Stimulated activated CD4-positive, alpha-beta T cell treated with anti-CD3 and anti-CD28 coated beads, TNF-alpha, amount 100 ng/mL, for 4 hours (primary cell): ENCODE data around the gene AASS.

Experiments
- DNase-seq, 3 experiments: peaks; one replicate each; pipeline ENCODE4 v3.0.0-alpha.2; 2020; ENCODE audit warnings: low read depth in 3 of 3

Gene AASS

DNA sequence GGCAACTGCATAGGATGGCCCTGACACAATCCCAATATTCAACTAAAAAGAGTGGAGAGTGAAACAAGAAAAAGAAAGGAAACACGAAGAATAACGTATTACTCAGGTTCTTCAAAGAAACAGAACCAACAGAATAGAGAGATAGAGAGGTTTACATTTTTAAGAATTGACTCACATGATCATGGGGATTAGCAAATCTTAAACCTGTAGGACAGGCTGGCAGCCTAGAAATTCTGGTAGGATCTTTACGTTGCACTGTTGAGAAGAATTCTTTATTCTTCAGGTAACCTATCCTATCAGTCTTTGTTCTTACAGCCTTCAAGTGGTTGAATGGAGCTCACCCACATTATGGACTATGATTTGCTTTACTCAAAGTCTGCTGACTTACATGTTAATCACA lies 103.9 kb downstream of the AASS start:
- DNase-seq, result no peak

DNA sequence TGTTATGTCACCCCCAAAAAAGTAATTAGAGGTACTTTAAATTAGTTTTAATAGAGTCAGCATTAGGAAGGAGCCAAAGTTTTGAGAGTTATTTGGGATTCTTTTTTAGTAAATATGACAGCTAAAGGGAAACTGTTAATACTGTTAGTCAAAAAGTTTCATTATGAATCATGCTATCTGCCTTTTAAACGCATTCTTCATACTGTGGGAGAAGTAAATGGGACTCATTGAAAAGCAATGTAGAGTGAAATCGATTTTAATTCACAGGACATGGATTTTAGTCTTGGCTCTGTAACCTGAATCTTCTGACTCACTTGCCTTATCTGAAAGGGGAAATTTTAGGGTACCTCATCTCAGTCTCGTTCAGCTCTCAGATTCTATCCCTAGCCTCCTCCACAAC lies 105.1 kb downstream of the AASS start:
- no peak for DNase-seq

DNA sequence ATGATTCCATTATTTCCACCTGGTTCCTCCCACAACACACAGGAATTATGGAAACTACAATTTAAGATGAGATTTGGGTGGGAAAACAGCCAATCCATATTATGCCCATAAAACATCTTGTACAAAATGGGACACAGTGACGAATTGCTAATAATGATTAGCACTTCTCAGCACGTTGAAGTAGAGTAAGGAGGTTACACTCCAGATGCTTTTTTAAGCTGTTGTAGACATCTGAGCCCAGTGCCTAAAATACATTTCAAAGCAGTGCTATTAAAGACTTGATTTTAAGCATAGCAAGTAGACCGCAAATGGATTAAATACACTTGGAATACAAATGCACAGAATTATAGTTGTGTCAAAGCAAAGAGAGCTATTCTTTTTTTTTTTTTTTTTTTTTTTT lies 105.9 kb downstream of the AASS start:
- DNase-seq, result no peak

DNA sequence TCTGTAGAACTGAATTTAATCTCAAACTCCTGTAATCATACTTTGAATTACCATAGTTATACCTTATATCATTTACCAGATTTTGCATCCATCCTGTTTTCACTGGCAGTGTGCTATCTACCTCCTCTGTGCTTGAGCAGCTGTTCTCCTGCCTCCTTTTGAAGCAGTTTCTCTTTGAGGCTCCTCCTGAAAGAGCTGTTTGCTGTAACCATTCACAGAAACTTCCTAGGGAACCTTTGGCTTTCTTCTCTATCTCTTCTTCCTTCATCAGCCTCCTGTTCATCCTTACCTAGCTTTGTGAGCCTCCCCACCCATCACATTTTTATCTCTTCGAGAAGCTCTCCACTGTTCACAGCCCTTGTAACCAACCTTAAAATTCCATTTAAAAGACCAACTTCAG lies 108.2 kb downstream of the AASS start:
- no peak for DNase-seq

DNA sequence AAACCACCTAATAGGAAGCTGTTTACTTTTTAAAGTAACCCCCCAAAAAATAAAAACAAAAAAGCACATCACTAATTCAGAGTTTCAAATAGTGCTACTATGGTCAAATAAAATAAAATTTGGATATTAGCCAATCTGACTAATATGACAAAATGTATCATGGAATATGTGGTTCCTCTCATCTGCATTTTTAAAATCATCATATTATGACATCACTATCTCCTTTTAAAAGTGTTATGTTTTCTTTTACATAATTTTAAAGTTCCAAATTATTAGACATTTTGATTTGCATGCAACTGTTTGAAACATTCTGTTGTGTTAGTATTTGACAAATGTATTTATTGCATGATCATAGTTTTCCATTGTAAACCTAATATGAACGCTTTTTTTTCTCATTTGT lies 110.4 kb downstream of the AASS start:
- DNase-seq, result no peak

DNA sequence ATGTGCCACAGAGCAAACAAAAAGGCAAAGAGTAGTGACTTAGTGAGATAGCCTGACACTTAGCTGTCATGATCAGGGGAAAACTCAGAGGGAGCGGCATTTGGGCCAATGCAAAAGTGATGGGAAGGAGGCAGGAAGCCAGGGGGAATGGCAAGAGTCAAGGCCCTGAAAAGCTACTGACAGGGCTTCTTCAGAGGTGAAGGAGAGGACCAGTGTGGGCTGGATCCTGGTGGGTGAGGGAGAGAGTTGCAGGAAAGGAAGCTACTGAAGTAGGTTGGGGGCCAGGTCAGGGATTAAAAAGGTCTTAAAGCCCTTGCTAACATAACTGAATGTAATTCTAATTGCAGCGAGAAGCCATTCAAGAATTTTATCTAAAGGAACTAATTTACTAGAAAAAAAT lies 117.0 kb downstream of the AASS start:
- DNase-seq, result no peak
